ENCODE data around the gene TMEM151B. TPM values are rescaled to one million over a fixed set of nuclear protein-coding genes. Genes with fewer than 3 reads are reported as not detected.

The TMEM151B gene
- total RNA-seq, 6 donors from 2014 or later = not detected

DNA sequence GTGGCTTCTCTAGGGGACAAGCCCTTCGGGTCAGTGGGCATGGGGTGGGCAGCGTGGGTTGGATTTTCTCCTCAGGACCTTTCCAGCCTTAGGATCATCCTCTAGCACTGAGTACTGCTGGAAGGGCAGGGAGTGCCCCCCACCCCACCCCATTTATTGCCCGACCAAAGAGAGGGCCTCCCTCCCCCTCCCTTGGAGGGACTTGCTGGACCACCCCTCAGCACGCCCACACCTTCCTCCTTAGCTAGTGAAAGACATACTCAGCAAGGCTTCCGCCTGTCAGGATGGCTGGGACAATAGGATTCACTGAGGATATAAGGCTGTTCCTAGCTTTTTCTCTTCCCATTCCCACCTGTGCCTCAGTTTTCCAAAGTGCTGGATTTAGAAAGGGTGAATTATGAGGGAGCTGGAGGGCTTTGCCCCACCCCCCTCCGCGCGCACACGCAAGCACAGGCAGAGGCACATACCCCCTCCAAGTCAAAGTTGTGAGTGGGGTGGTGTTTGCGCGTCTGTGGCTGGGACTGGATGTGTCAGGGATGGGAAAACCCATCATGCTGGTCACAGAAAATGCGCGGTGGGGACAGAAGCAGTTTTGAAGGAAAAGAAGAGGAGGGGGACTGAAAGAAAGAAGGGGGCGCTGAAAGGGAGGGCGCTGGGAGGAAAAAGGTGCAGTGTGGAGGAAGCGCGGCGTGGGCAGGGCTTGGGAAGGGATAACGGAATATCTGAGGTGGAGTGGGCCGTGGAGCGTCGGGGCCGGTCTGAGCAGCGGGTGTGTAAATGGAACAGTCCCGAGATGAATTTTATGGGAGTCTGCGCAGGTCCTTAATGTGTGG lies 47.5 kb upstream of the TMEM151B start:
- H3K4me1 ChIP-seq = peaks cover 55 to 87% (median 80%) of the 10 kb centered on the region in 4 donors
- no peak for DNase-seq
- H3K9me3 ChIP-seq = no peaks in the 10 kb centered on the region
- H3K4me3 ChIP-seq = peak overlapping the region; percentile 38 to 87 (median 62)
- TF ChIP-seq POLR2A (IDR thresholded peaks at IDR 0.05) = no peak
- no peak for TF ChIP-seq EP300 (IDR thresholded peaks at IDR 0.05)
- TF ChIP-seq CTCF (IDR thresholded peaks at IDR 0.05) = no peak
- TF ChIP-seq POLR2AphosphoS5 (IDR thresholded peaks at IDR 0.05) = no peak
- peak overlapping the region; percentile 71 to 91 (median 87) for H3K27ac ChIP-seq
- ATAC-seq (ENCODE audit: low FRiP score in 2 of 2) = no peak
- H3K36me3 ChIP-seq = no peaks in the 10 kb centered on the region
- WGBS, 2 donors = 32 to 35% methylated on average over 26 of the region's 26 CpGs
- no peaks in the 10 kb centered on the region for H3K27me3 ChIP-seq

DNA sequence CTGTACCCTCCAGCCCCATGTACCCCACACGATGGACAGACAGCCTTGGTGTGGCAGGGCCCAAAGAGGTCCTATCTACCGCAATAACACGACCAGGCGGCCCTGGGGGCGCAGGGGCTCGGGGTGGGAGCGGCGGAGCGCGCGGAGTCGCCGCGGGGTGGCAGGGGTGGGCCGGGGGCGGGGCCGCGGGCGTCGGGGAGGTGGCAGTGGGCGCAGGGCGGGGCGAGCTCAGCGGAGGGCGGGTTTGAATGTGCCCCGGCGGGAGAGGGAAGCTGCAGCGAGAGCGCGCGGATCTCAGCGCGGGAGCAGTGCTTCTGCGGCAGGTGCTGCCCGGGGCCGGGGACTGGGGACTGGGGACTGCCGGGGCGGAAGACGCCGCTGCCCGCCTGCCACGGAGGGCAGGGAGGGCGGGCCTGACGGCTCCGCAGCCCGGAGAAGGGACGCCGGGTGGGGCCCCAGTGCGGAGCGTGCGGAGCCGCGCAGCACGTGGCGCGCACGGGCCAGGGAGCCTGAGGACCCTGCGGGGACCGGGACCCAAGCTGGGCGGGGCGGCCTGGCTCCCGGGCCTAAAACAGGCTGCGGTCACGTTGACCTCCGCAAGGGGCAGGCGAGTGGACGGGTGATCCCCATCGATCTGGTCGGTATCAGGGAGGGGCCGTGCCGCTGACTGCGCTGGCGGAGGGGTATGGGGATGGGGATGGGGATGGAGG lies 46.8 kb upstream of the TMEM151B start, which contains the start of gene SLC29A1:
SLC29A1 (plus strand) TSS at position 277 of the 710 bp plus-strand sequence. CDS start 3,719 bp downstream, outside the sequence.
- no peaks in the 10 kb centered on the region for H3K9me3 ChIP-seq
- no peaks in the 10 kb centered on the region for H3K36me3 ChIP-seq
- TF ChIP-seq EP300 (IDR thresholded peaks at IDR 0.05) (no peak), POLR2A (IDR thresholded peaks at IDR 0.05) (peak in 1 of 4 donors; percentile 37), POLR2AphosphoS5 (IDR thresholded peaks at IDR 0.05) (peak in 1 of 2 donors; percentile 54), CTCF (IDR thresholded peaks at IDR 0.05) (peak in 2 of 6 experiments; percentile 6 to 49)
- peak within 1 kb of the TSS; percentile 71 to 91 (median 87) for H3K27ac ChIP-seq
- peaks cover 47 to 79% (median 72%) of the 10 kb centered on the region in 4 donors for H3K4me1 ChIP-seq
- peak in 1 of 2 donors; percentile 73 for ATAC-seq (ENCODE audit: low FRiP score in 2 of 2)
- H3K27me3 ChIP-seq = no peaks in the 10 kb centered on the region
- H3K4me3 ChIP-seq = peak within 1 kb of the TSS; percentile 54 to 87 (median 74)
- DNase-seq = peak; percentile 79 to 96
- 0 to 1% methylated on average over 17 to 37 of the region's 73 CpGs for WGBS, 2 donors

GRCh38 chr6:44224029-44224964 lies 46.0 kb upstream of the TMEM151B start:
- Histone ChIP-seq H3K27me3 (no peaks in the 10 kb centered on the region), H3K36me3 (peaks cover 0 to 1% (median 0%) of the 10 kb centered on the region in 4 donors), H3K4me1 (peaks cover 45 to 71% (median 65%) of the 10 kb centered on the region in 4 donors), H3K27ac (peak overlapping the region in 1 of 4 donors; percentile 86), H3K9me3 (no peaks in the 10 kb centered on the region), H3K4me3 (peak overlapping the region; percentile 54 to 87 (median 74))
- no peak for TF ChIP-seq POLR2AphosphoS5 (IDR thresholded peaks at IDR 0.05)
- no peak for TF ChIP-seq POLR2A (IDR thresholded peaks at IDR 0.05)
- TF ChIP-seq EP300 (IDR thresholded peaks at IDR 0.05) = no peak
- TF ChIP-seq CTCF (IDR thresholded peaks at IDR 0.05) = no peak
- ATAC-seq (ENCODE audit: low FRiP score in 2 of 2) = no peak
- DNase-seq = no peak
- WGBS, 2 donors = 13 to 58% methylated on average over 3 to 16 of the region's 18 CpGs

DNA sequence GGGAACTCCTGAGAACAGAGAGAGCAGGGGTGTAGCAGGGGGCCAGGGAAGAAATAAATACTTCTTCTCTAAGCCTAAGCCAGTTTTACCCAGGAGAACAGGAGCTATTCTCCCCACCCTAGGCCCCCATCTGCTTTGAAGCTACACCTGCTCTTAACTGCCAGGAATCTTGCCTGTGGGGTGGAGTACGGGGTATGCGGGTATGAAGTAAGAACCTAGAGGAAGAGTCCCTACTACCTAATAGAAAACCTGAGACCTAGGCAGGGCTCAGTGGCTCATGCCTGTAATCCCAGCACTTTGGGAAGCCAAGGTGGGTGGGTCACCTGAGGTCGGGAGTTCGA lies 45.3 kb upstream of the TMEM151B start:
- 91 to 95% methylated on average over 4 of the region's 4 CpGs for WGBS, 2 donors
- ATAC-seq (ENCODE audit: low FRiP score in 2 of 2) = no peak
- Histone ChIP-seq H3K36me3 (peaks cover 0 to 7% (median 5%) of the 10 kb centered on the region in 4 donors), H3K4me1 (peaks cover 42 to 65% (median 60%) of the 10 kb centered on the region in 4 donors), H3K9me3 (no peaks in the 10 kb centered on the region), H3K27me3 (no peaks in the 10 kb centered on the region), H3K27ac (no peak overlapping the region), H3K4me3 (no peak overlapping the region)
- TF ChIP-seq CTCF (IDR thresholded peaks at IDR 0.05) = no peak
- TF ChIP-seq POLR2A (IDR thresholded peaks at IDR 0.05) = no peak
- no peak for TF ChIP-seq EP300 (IDR thresholded peaks at IDR 0.05)
- TF ChIP-seq POLR2AphosphoS5 (IDR thresholded peaks at IDR 0.05) = no peak
- no peak for DNase-seq

Measured in upper lobe of left lung (tissue), 6 donors.